ENCODE measurements around the gene UBAP1.
"Not testable (repeated sequence)": the region's sequence is repeated elsewhere in the genome, so short reads cannot be mapped to it uniquely, and the experiment has no call there.

Gene UBAP1

GRCh38 chr9:34242830-34243229 is 64.0 kb downstream of the UBAP1 start:
- H3K36me3 ChIP-seq (ENCODE audit: control insufficient read depth, insufficient read depth, low read length), result peaks cover 32% of the 10 kb centered on the region
- H3K27me3 ChIP-seq (replicated peaks; ENCODE audit: control insufficient read depth, insufficient read depth, low read length, poor library complexity, severe bottlenecking), result no peaks in the 10 kb centered on the region
- H3K4me3 ChIP-seq (ENCODE audit: insufficient read depth, low read depth, low read length, poor library complexity, severe bottlenecking), result no peak overlapping the region
- no peak for DNase-seq
- no peak overlapping the region for H3K27ac ChIP-seq (ENCODE audit: insufficient read depth, low read length, poor library complexity, severe bottlenecking)
- no peaks in the 10 kb centered on the region for H3K9me3 ChIP-seq (ENCODE audit: control insufficient read depth, low read length)
- H3K4me1 ChIP-seq (ENCODE audit: control insufficient read depth, insufficient read depth, low read length, poor library complexity, severe bottlenecking), result no peaks in the 10 kb centered on the region

GRCh38 chr9:34245212-34245611 is 66.4 kb downstream of the UBAP1 start:
- not testable (repeated sequence) for H3K4me1 ChIP-seq (ENCODE audit: control insufficient read depth, insufficient read depth, low read length, poor library complexity, severe bottlenecking); H3K27me3 ChIP-seq (replicated peaks; ENCODE audit: control insufficient read depth, insufficient read depth, low read length, poor library complexity, severe bottlenecking); H3K4me3 ChIP-seq (ENCODE audit: insufficient read depth, low read depth, low read length, poor library complexity, severe bottlenecking); H3K27ac ChIP-seq (ENCODE audit: insufficient read depth, low read length, poor library complexity, severe bottlenecking); DNase-seq; H3K9me3 ChIP-seq (ENCODE audit: control insufficient read depth, low read length)
- H3K36me3 ChIP-seq (ENCODE audit: control insufficient read depth, insufficient read depth, low read length), result peaks cover 40% of the 10 kb centered on the region

- no peak overlapping the region for H3K4me3 ChIP-seq (ENCODE audit: insufficient read depth, low read depth, low read length, poor library complexity, severe bottlenecking)
- no peaks in the 10 kb centered on the region for H3K4me1 ChIP-seq (ENCODE audit: control insufficient read depth, insufficient read depth, low read length, poor library complexity, severe bottlenecking)
- no peaks in the 10 kb centered on the region for H3K27me3 ChIP-seq (replicated peaks; ENCODE audit: control insufficient read depth, insufficient read depth, low read length, poor library complexity, severe bottlenecking)
- H3K27ac ChIP-seq (ENCODE audit: insufficient read depth, low read length, poor library complexity, severe bottlenecking), result no peak overlapping the region
- H3K36me3 ChIP-seq (ENCODE audit: control insufficient read depth, insufficient read depth, low read length), result peaks cover 48% of the 10 kb centered on the region
- DNase-seq, result no peak
- H3K9me3 ChIP-seq (ENCODE audit: control insufficient read depth, low read length), result no peaks in the 10 kb centered on the region
Observed at GRCh38 chr9:34246453-34246852, 67.6 kb downstream of the UBAP1 start.

GRCh38 chr9:34247782-34248181 is 68.9 kb downstream of the UBAP1 start:
- H3K9me3 ChIP-seq (ENCODE audit: control insufficient read depth, low read length); H3K27me3 ChIP-seq (replicated peaks; ENCODE audit: control insufficient read depth, insufficient read depth, low read length, poor library complexity, severe bottlenecking); H3K4me3 ChIP-seq (ENCODE audit: insufficient read depth, low read depth, low read length, poor library complexity, severe bottlenecking); DNase-seq; H3K27ac ChIP-seq (ENCODE audit: insufficient read depth, low read length, poor library complexity, severe bottlenecking); H3K4me1 ChIP-seq (ENCODE audit: control insufficient read depth, insufficient read depth, low read length, poor library complexity, severe bottlenecking): not testable (repeated sequence)
- H3K36me3 ChIP-seq (ENCODE audit: control insufficient read depth, insufficient read depth, low read length), result peaks cover 42% of the 10 kb centered on the region

- Histone ChIP-seq H3K4me3 (ENCODE audit: insufficient read depth, low read depth, low read length, poor library complexity, severe bottlenecking) (no peak overlapping the region), H3K9me3 (ENCODE audit: control insufficient read depth, low read length) (no peaks in the 10 kb centered on the region), H3K4me1 (ENCODE audit: control insufficient read depth, insufficient read depth, low read length, poor library complexity, severe bottlenecking) (no peaks in the 10 kb centered on the region), H3K27me3 (replicated peaks; ENCODE audit: control insufficient read depth, insufficient read depth, low read length, poor library complexity, severe bottlenecking) (no peaks in the 10 kb centered on the region), H3K36me3 (ENCODE audit: control insufficient read depth, insufficient read depth, low read length) (peaks cover 45% of the 10 kb centered on the region), H3K27ac (ENCODE audit: insufficient read depth, low read length, poor library complexity, severe bottlenecking) (no peak overlapping the region)
- DNase-seq, result no peak
Observed at GRCh38 chr9:34249274-34249673, 70.4 kb downstream of the UBAP1 start.

- DNase-seq, result no peak
- no peak overlapping the region for H3K4me3 ChIP-seq (ENCODE audit: insufficient read depth, low read depth, low read length, poor library complexity, severe bottlenecking)
- peaks cover 45% of the 10 kb centered on the region for H3K36me3 ChIP-seq (ENCODE audit: control insufficient read depth, insufficient read depth, low read length)
- H3K27me3 ChIP-seq (replicated peaks; ENCODE audit: control insufficient read depth, insufficient read depth, low read length, poor library complexity, severe bottlenecking), result no peaks in the 10 kb centered on the region
- no peaks in the 10 kb centered on the region for H3K4me1 ChIP-seq (ENCODE audit: control insufficient read depth, insufficient read depth, low read length, poor library complexity, severe bottlenecking)
- H3K27ac ChIP-seq (ENCODE audit: insufficient read depth, low read length, poor library complexity, severe bottlenecking), result no peak overlapping the region
- H3K9me3 ChIP-seq (ENCODE audit: control insufficient read depth, low read length), result no peaks in the 10 kb centered on the region
Observed at GRCh38 chr9:34250721-34251120, 71.9 kb downstream of the UBAP1 start.

- H3K36me3 ChIP-seq (ENCODE audit: control insufficient read depth, insufficient read depth, low read length), result peaks cover 40% of the 10 kb centered on the region
- no peaks in the 10 kb centered on the region for H3K27me3 ChIP-seq (replicated peaks; ENCODE audit: control insufficient read depth, insufficient read depth, low read length, poor library complexity, severe bottlenecking)
- H3K9me3 ChIP-seq (ENCODE audit: control insufficient read depth, low read length), result no peaks in the 10 kb centered on the region
- H3K27ac ChIP-seq (ENCODE audit: insufficient read depth, low read length, poor library complexity, severe bottlenecking), result no peak overlapping the region
- H3K4me1 ChIP-seq (ENCODE audit: control insufficient read depth, insufficient read depth, low read length, poor library complexity, severe bottlenecking), result no peaks in the 10 kb centered on the region
- no peak for DNase-seq
- no peak overlapping the region for H3K4me3 ChIP-seq (ENCODE audit: insufficient read depth, low read depth, low read length, poor library complexity, severe bottlenecking)
Observed at GRCh38 chr9:34252016-34252415, 73.2 kb downstream of the UBAP1 start.

- Histone ChIP-seq H3K4me3 (ENCODE audit: insufficient read depth, low read depth, low read length, poor library complexity, severe bottlenecking) (no peak overlapping the region), H3K4me1 (ENCODE audit: control insufficient read depth, insufficient read depth, low read length, poor library complexity, severe bottlenecking) (no peaks in the 10 kb centered on the region), H3K27me3 (replicated peaks; ENCODE audit: control insufficient read depth, insufficient read depth, low read length, poor library complexity, severe bottlenecking) (no peaks in the 10 kb centered on the region), H3K9me3 (ENCODE audit: control insufficient read depth, low read length) (no peaks in the 10 kb centered on the region), H3K27ac (ENCODE audit: insufficient read depth, low read length, poor library complexity, severe bottlenecking) (no peak overlapping the region), H3K36me3 (ENCODE audit: control insufficient read depth, insufficient read depth, low read length) (peaks cover 38% of the 10 kb centered on the region)
- peak; percentile 23 to 60 (median 44) for DNase-seq
Observed at GRCh38 chr9:34252670-34253459, 74.0 kb downstream of the UBAP1 start.

GRCh38 chr9:34253460-34253837 is 74.6 kb downstream of the UBAP1 start:
- H3K27ac ChIP-seq (ENCODE audit: insufficient read depth, low read length, poor library complexity, severe bottlenecking), result no peak overlapping the region
- no peak for DNase-seq
- H3K27me3 ChIP-seq (replicated peaks; ENCODE audit: control insufficient read depth, insufficient read depth, low read length, poor library complexity, severe bottlenecking), result no peaks in the 10 kb centered on the region
- no peaks in the 10 kb centered on the region for H3K4me1 ChIP-seq (ENCODE audit: control insufficient read depth, insufficient read depth, low read length, poor library complexity, severe bottlenecking)
- H3K9me3 ChIP-seq (ENCODE audit: control insufficient read depth, low read length), result no peaks in the 10 kb centered on the region
- H3K36me3 ChIP-seq (ENCODE audit: control insufficient read depth, insufficient read depth, low read length), result peaks cover 38% of the 10 kb centered on the region
- no peak overlapping the region for H3K4me3 ChIP-seq (ENCODE audit: insufficient read depth, low read depth, low read length, poor library complexity, severe bottlenecking)

GRCh38 chr9:34254141-34254913 is 75.5 kb downstream of the UBAP1 start:
- Histone ChIP-seq H3K9me3 (ENCODE audit: control insufficient read depth, low read length) (no peaks in the 10 kb centered on the region), H3K4me3 (ENCODE audit: insufficient read depth, low read depth, low read length, poor library complexity, severe bottlenecking) (no peak overlapping the region), H3K27me3 (replicated peaks; ENCODE audit: control insufficient read depth, insufficient read depth, low read length, poor library complexity, severe bottlenecking) (no peaks in the 10 kb centered on the region), H3K36me3 (ENCODE audit: control insufficient read depth, insufficient read depth, low read length) (peaks cover 36% of the 10 kb centered on the region), H3K4me1 (ENCODE audit: control insufficient read depth, insufficient read depth, low read length, poor library complexity, severe bottlenecking) (no peaks in the 10 kb centered on the region), H3K27ac (ENCODE audit: insufficient read depth, low read length, poor library complexity, severe bottlenecking) (no peak overlapping the region)
- DNase-seq, result no peak

Measured in effector memory CD4-positive, alpha-beta T cell (primary cell).